Measurements from ENCODE around the gene SLC1A3. TPM values are rescaled to one million over a fixed set of nuclear protein-coding genes. Genes with fewer than 3 reads are reported as not detected.

The SLC1A3 gene
- total RNA-seq, 1 experiment from 2014 or later, result 18.6 TPM

- no peak overlapping the region for H3K4me3 Mint-ChIP-seq
Measured at GRCh38 chr5:36721664-36722235, 115.3 kb downstream of the SLC1A3 start.

More at GRCh38 chr5:36721664-36722235, 115.3 kb downstream of the SLC1A3 start:
- no peaks in the 10 kb centered on the region for H3K27me3 ChIP-seq (ENCODE audit: insufficient read depth, low read length)
- H2AK5ac ChIP-seq (ENCODE audit: insufficient read length, low read length), result no peak overlapping the region
- H3K9ac ChIP-seq (ENCODE audit: extremely low read depth, insufficient read length, low read length), result no peak overlapping the region
- Mint-ChIP-seq H3K9me3 (no peaks in the 10 kb centered on the region), H3K27me3 (ENCODE audit: low read depth) (peaks cover 5% of the 10 kb centered on the region; the same call in 1 of the 2 replicates), H3K27ac (no peak overlapping the region), H3K4me1 (peaks cover 6 to 11% of the 10 kb centered on the region in 2 experiments; a peak in 3 of 4 replicates), H3K36me3 (ENCODE audit: insufficient read depth in 1 of 3, low read depth in 3 of 3) (no peaks in the 10 kb centered on the region)
- WGBS (ENCODE audit: extremely low coverage, insufficient read length, low lambda C conversion rate), result no CpG with 5 or more reads among the region's 5 CpGs
- H4K5ac ChIP-seq (ENCODE audit: insufficient read length, low read depth, low read length), result no peak overlapping the region
- no peak overlapping the region for H3K18ac ChIP-seq (ENCODE audit: insufficient read length, low read depth, low read length)
- no peak for TF ChIP-seq CTCF (conservative IDR thresholded peaks at IDR 0.05)
- no peak overlapping the region for H3K23ac ChIP-seq (ENCODE audit: insufficient read length, low read depth, low read length)
- no peak overlapping the region for H2AFZ ChIP-seq (ENCODE audit: low read length)
- no peak overlapping the region for H3K14ac ChIP-seq (ENCODE audit: insufficient read depth, low read length)
- no peaks in the 10 kb centered on the region for H3K79me1 ChIP-seq (ENCODE audit: insufficient read depth, low read depth, low read length, poor library complexity, severe bottlenecking)
- no peak overlapping the region for H3K4me2 ChIP-seq (ENCODE audit: insufficient read depth, insufficient read length, low read length)
- H3T11ph ChIP-seq (ENCODE audit: low read length), result no peak overlapping the region
- no peaks in the 10 kb centered on the region; the same call in 1 of the 2 replicates for H3K4me1 ChIP-seq (ENCODE audit: insufficient read depth, low read length)
- no peak overlapping the region for H3K4ac ChIP-seq (ENCODE audit: low read depth, low read length)
- H4K20me1 ChIP-seq (ENCODE audit: control insufficient read depth, insufficient read depth, insufficient read length), result no peaks in the 10 kb centered on the region
- H3K27ac ChIP-seq (ENCODE audit: insufficient read length, low read depth, low read length), result no peak overlapping the region
- no peaks in the 10 kb centered on the region for H3K23me2 ChIP-seq (ENCODE audit: insufficient read length, low read depth, low read length, poor library complexity, severe bottlenecking)
- no peak overlapping the region for H2BK15ac ChIP-seq (ENCODE audit: low read depth, low read length)
- H4K91ac ChIP-seq (ENCODE audit: insufficient read length, low read depth, low read length), result no peak overlapping the region
- no peak overlapping the region for H2BK5ac ChIP-seq (ENCODE audit: insufficient read length, low read length)
- H2BK12ac ChIP-seq (ENCODE audit: insufficient read length, low read depth, low read length), result no peak overlapping the region
- H4K8ac ChIP-seq (replicated peaks; ENCODE audit: insufficient read length, low read depth, low read length), result no peak overlapping the region
- DNase-seq, result no peak
- no peak overlapping the region for H2BK20ac ChIP-seq (ENCODE audit: low read depth, low read length, poor library complexity, severe bottlenecking)
- no peaks in the 10 kb centered on the region for H3K79me2 ChIP-seq (ENCODE audit: insufficient read depth, low read length)
- no peak overlapping the region for H2BK120ac ChIP-seq (ENCODE audit: low read depth, low read length, poor library complexity, severe bottlenecking)
- H3K56ac ChIP-seq (ENCODE audit: insufficient read length, low read depth, low read length), result no peak overlapping the region
- H3K9me3 ChIP-seq (ENCODE audit: control insufficient read depth, low read depth, low read length), result no peaks in the 10 kb centered on the region

Data from H9 (cell line).